GM19324 (cell line): Measurements from ENCODE around the gene TUBA1B.
A peak's percentile ranks its signal among the peaks of the same experiment; 100 is the strongest.
"Not testable (repeated sequence)": the region's sequence is repeated elsewhere in the genome, so short reads cannot be mapped to it uniquely, and the experiment has no call there.

ENCODE experiments used
- ATAC-seq: cut with Tn5 transposase; IDR thresholded peaks from one replicate; pipeline ENCODE4 v1.9.1; 2021; ENCODE audit warnings: mild to moderate bottlenecking, moderate library complexity; ENCODE audit not compliant: unreplicated experiment, low FRiP score

TUBA1B gene

DNA sequence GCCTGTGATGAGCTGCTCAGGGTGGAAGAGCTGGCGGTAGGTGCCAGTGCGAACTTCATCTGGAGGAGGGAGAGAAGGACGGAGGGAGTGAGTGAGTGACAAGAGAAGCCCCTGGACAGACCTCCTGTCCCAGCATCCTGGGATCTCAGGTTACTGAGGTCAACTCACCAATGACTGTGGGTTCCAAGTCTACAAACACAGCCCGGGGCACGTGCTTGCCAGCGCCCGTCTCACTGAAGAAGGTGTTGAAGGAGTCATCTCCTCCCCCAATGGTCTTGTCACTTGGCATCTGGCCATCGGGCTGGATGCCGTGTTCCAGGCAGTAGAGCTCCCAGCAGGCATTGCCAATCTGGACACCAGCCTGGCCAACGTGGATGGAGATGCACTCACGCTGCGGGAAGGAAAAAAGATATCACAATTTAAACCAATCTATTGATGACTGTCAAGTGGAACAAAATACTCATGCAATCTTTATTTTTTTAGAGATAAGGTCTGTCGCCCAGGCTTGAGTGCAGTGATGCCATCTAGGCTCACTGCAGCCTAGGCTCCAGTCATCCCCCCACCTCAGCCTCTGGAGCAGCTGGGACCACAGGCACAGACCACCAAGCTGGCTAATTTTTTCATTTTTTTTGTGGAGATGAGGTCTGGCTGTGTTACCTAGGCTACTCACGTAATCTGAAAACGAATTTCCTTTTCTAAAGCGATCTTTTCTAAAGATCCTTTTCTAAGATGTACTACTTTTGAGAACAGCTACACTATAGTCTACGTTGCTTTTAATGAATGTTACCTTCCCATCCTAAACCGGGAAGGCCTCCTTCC is 1.7 kb downstream of the TUBA1B start:
- no peak for ATAC-seq

DNA sequence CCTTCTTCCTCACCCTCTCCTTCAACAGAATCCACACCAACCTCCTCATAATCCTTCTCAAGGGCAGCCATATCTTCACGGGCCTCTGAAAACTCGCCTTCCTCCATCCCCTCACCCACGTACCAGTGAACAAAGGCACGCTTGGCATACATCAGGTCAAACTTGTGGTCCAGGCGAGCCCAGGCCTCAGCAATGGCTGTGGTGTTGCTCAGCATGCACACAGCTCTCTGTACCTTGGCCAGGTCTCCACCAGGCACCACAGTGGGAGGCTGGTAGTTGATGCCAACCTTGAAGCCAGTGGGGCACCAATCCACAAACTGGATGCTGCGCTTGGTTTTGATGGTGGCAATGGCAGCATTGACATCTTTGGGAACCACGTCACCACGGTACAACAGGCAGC is 3.2 kb downstream of the TUBA1B start:
- not testable (repeated sequence) for ATAC-seq

GRCh38 chr12:49126852-49127763 is 4.1 kb downstream of the TUBA1B start:
- ATAC-seq, result no peak

GRCh38 chr12:49121047-49121696 is 10.0 kb downstream of the TUBA1B start:
- ATAC-seq, result no peak

DNA sequence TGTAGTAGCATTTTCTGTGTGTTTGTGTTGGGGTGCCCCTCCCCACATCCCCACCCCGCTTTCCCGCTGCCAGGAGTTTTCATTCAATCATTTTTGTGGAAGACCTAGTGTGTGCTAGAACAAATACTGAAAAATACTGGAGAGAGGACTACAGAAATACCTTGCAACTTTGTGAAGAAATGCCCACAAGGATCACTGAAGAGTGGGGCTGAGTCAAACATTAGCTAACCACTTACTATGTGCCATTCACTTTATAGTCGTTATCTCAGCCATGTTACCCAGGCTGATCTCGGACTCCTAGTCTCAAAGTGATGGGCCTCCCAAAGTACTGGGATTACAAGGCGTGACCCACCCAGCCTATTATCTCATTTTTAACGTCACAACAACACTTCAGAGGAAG is 20.0 kb downstream of the TUBA1B start:
- ATAC-seq, result no peak

DNA sequence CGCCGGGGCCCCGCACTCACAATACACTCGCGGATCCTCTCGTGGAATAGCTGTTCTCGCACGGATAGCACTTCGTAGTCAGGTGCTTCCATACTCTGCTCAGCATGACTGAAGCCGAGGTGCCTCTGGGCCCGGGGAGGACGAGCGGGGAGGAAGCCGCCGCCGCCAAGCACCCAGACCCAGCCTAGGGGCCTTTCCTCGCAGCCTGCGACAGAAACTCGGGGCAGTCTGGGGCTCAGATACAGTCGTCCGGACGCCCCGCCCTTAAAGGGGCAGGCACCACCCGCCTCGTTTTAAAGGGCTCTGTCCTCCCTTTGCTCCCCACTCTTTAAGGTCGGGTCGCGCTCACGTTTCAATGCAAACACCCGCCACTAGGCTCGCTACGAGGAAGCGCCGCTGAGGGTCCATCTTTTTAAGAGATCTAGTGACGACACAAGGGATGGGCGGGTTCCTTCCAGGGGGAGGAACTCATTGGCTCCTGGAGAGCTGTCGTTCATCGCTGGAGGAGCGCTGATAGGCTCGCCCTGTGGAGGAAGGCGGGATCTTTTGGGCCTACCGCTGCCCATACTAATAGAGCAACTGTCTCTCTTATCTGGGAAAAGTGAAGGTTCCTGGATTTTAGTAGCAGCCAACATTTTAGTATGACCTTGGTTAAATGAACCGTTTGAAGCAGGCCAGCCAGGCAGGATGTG is 20.6 kb downstream of the TUBA1B start, which contains the start of gene LMBR1L:
Gene LMBR1L (minus strand): TSS at position 384 of the 692 bp plus-strand sequence. CDS start 292 bp downstream, at position 92.
- peak; percentile 98 for ATAC-seq

DNA sequence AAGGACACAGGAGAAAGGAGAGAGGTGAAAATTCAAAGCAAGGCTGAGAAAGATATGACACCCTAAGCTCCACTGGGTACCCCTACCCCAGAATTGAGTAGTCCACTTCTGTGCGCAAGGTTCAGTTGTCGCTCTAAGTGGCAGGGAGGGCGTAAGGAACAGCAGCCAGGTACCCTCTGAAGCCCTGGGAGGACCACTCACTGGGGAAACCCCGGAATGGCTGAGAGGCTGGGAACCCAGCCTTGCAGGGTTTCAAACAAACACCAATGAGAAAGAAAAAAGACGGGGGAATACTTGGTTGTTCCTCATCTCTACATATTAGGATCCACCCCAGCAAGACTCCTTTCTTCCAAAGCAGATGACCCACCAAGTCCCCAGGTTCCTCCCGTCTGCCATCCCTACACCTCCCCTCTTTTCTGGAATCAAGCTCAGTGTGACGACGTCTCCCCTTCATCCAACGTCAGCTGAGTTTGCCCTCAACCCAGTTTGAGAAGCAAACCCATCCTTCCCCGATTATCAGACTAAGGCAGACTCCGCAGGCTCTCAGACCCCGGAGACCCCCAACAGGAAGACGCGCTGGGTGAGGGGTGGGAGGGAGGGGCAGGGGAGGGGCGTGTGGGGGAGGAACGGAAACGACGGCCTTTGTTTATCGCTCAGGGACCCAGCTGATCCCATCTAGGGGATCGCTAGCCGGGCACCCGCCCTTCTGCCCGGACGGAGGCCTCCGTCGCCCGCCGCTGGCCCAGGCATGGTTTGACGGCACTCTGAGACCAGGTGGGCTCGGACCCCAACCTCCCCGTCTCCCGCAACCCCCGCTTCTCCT is 21.3 kb downstream of the TUBA1B start:
- no peak for ATAC-seq

DNA sequence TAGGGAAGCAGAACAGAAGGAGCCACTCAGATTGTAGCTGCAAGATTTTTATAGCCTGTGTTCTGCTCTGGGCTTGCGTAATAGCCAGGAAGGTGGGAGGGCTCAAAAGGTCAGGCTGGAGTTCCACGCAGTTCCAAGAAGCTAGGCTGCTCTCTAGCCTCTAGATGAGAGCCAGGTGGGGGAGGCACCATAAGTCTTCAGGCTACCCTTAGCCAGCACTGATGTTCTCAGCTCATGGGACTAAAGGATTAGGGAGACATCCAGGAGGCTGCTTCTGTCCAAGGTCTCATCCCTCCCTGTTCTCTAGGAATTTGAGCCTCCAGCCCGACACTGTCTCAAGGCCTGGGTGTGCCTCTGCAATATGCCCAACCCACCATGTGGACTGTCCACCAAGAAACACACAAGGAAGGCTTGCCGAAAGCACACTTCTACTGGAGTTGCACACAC is 22.2 kb downstream of the TUBA1B start:
- no peak for ATAC-seq

DNA sequence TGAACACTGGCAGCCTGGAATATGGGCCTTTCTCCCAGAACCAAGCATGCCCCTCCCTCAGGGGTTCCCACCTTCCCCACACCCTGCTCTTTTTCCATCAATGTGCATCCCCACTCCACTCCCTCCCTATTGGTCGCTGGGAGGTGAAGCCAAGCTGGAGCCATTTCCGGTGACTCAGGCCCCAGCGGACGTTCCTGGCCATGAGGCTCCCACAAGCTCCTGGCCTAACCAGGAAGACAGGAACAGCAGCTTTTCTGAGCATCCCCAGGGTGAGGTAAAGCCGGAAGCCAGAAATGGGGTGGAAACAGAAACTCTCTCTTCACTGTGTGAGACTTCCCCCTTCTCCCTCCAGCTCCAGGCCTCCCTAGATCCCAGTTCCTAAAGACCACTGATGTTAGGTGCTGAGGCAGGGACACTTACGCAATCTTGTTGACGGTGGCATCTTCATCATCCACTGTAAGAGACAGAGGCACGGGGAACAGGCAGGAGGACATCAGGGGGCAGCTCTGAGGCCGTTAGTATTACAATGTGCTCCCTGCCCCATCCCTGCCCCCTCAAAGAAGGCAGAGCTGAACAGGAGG is 25.6 kb downstream of the TUBA1B start:
- ATAC-seq, result no peak

GRCh38 chr12:49104822-49105221 is 26.4 kb downstream of the TUBA1B start:
- ATAC-seq, result no peak

GRCh38 chr12:49100380-49100779 is 30.8 kb downstream of the TUBA1B start:
- ATAC-seq, result no peak

DNA sequence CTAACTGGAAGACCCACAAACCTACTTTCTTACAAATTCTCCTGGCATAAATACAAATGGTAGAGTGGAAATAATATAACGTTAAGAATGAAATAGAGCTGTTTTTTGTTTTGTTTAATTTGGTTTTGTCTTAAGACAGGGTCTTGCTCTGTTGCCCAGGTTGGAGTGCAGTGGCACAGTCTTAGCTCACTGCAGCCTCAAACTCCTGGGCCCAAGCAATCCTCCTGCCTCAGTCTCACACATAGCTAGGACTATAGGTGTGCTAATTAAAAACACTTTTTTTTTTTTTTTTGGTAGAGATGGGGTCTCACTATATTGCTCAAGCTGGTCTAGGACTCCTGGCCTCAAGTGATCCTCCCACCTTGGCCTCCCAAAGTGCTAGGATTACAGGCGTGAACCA is 32.5 kb downstream of the TUBA1B start:
- no peak for ATAC-seq

DNA sequence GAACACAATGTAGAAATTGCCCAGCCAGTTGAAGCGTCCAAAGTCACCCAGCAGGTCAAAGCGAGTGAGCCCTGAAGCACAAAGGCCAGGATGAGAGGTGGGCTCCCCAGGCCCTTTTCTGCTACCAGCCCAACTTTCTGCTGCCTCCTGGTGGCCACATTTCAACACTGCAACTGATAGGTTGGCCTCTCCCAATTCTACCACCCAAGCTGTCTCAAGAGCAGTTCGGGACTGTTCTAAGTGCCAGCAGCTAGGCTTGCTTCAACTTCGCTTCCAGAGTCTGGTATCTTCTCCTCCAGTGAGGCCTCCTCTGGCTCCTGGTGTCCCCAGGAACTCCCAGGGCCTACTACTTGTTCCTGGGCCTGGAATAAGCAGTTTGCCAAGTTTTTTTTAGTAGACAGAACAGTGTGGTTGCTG is 33.2 kb downstream of the TUBA1B start:
- ATAC-seq, result no peak

DNA sequence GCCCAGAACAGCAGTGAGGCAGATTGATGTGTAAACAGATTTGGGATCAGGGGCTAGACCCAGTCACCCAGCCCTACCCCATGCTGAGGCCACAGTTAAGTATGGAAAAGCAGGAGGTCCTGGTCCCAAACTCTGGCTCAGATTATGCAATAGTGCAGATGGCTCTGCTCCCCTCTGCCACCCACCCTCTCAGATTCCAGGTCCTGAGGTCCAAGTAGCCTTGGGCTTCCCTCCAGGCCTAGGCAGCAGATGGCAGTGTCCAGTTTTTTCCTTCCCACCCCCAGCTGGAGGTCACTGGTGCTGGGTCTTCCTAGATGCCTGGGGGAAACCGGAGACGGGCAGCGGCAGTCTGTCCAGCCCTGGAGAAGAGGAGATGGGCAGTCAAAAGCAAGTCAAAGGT is 33.8 kb downstream of the TUBA1B start:
- no peak for ATAC-seq

GRCh38 chr12:49094975-49095365 is 36.2 kb downstream of the TUBA1B start:
- ATAC-seq, result no peak

- ATAC-seq, result no peak
Measured at GRCh38 chr12:49094160-49094974, 36.8 kb downstream of the TUBA1B start, which contains the start of gene DHH. DHH (minus strand) TSS chr12:49094801; CDS start chr12:49094512, 289 bp downstream.

- ATAC-seq, result no peak
Measured at GRCh38 chr12:49093792-49094159, 37.4 kb downstream of the TUBA1B start.

DNA sequence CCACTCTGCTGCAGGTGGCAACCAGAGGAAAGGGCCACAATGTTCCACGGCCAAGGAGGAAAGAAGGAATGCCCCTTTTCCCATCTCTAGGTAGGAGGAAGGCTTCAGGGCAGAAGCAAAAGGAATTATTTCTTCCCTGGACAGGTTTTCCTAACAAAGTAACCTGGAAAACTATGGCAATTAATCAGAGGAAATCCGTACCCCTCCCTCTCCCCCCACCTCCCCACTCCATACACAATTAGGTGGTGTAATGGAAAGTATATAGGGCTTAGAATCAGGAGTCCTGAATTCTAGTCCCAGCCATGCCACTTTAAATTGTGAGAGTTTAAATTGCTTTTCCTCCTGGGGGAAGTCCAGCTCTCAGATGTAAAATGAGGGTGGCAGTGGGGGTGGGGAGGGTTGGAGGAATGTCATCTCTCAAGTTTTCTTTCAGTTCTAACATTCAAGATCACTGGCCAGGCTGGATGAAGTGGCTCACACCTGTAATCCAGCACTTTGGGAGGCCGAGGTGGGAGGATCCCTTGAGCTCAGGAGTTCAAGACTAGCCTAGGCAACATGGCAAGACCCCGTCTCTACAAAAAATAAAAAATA is 38.3 kb downstream of the TUBA1B start:
- no peak for ATAC-seq
